ENCODE results near the gene PARVA.

Gene PARVA

DNA sequence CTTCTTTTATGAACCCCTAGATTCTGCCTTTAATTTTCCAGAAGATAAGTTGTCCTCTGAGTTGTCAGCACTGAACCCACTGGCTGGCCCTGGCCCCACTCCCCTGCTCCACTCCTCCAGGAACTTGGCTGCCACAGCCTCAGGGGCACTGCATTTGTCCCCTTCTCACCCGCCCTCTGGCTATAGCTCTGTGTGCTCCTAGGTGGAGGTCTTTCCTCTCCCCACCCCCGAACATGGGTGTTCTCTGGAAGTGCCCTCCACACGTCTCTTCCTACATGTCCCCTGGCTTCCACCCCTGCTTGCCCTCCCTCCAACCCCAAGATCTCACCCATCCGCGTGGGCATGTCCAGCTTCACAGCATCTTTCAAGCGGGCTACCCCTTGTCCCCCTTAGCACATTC is 159.2 kb downstream of the PARVA start:
- no peak for DNase-seq

DNA sequence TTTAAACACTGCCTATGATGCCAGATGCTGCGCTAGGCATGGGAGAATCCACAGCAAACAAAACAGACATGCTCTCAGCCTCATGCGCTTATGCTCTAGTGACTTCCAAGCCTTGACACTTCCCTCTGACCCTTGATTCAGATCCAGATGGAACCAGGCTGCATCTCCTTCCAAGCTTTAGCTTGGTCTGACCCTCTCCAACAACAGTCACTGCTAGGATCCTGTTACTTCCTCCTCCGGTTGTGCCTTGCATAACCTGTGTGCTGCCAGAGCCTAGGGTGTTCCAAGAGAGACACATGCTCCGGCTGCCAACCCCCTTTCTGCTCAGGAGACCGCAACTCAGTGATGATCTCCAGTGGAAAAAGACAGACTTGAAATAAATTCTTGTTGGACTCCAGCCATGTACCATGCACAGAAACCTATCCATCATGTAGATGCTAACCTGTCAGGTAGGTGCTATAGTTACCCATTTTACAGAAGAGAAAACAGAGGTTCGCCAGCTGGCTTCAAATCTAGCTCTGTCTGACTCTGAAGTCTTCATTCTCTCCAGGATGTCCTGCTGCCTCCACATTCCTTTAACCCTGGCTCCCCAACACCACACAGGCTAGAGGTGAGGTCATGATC is 160.5 kb downstream of the PARVA start:
- no peak for DNase-seq

DNA sequence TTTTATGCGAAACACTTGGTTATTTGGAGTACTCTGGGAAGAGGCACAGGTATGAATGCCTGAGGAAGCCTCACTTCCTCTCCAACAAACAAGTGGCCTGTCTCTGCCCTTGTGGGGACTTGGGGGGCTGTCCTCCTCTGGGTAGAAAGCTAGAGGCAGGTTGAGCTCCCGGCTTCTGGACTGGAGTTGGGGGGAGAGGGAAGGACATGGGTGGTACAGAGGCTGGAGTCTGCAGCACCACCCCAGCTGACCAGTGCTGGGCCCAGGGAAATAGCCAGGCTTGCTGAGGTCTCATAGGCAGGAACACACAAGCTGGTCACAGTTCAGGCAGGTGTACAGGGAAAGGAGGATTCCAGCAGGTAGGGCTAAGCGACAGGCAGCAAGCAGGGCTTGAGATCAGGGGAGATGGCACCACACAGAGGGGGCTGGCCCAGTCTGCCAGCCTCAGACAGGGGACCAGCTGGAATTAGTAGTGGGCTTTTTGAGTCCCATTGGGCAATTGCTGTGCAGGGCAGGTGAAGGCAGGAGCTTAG is 161.6 kb downstream of the PARVA start:
- no peak for DNase-seq

DNA sequence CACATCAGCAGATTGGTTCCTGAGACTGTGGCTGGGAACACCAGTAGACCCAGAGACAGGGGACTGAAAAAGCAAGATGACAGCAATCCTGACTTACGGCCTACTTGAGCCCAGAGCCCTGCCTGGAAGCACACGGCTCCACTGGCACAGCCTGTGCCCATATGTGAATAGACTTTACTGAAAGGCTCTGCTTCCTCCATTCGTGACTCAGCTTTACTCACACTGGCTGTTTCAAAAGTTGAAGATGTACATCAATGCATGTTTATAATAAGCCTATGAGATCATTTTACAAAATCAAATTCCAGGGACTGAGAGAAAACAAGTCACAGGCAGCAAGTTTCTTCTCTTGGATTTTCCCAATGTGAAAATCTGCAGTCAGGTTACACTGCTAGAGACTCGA is 162.2 kb downstream of the PARVA start:
- DNase-seq, result no peak

DNA sequence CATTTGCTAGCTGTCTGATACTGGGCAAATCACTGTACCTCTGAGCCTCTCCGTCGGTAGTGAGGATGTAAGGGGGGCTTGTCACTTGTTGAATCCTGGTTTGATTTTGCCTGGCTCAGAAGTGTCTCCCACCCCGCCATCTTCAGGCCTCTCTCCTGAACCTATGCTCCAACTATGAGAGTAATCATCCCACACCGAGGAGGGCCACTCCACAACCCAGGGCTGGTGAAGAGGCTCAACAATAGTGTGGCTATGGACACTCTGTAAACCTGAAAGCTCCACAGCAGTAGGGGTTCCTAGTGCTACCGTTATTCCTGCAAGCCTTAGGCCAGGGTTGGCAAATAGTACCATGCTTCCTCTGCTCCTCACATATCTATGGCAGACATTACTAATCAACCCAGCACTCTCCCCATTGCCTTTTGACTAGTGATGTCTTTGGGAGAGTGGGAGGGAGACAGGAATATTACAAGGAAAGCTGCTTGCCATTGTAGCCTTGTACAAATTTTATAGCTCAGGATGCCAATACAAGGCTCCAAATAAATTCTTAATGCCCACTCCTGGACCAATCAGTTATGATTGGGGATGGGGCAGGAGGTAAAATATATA is 162.8 kb downstream of the PARVA start:
- no peak for DNase-seq

DNA sequence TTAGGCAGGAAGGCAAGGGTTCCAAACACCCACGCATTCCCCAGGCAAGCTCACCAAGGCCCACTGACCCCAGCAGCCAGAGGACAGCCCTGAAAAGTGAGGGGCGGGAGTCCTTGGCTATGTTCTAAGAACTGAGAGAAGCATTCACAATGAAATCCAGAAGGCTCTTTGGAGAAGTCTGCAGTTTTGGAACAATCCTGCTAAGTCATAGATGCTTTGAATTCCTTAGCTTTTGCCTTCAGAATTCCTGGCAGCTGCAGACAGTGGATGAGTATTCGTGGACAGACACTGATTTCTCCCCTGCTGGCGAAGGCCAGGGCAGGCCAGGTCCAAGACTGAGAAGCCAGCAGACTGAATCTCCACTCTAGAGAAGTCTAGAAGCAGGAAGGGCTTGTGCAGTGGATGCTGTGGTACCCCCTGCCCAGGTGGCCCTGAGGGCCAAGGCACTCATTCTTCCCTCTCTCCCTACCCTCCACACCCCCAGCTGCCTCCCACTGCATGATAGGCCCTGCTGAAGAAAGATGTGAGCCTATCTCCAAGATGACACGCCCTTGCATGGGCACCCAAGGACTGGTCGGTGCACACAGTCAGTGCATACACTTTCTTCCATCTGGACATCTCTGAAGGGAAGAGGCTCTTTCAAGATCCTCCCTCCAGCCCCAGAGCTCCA is 163.7 kb downstream of the PARVA start:
- no peak for DNase-seq

DNA sequence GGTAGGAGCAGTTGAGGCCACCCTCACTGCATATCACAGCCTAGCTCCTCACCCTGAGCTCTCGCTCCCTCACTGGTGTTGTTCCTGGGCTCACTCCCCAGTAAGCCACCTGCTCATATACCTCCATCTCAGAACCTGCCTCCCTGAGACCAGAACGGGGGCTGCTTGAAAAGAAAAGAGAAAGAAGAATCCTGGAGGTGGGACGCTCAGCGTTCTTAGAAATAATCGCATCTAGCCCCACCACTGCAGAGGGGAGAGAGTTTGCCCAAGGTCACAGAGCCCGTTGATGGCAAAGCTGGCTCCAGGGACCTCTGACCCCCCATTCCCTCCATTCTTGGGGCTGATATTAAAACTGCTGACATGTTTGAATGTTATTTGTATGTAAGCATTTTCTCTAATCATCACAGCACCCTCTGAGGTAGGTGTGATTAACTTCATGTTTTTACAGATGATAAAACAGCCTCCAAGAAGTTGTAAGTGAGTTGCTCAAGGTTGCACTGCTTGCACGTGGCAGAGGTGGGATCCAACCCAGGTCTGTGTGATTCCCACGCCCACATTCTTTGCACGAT is 164.3 kb downstream of the PARVA start:
- no peak for DNase-seq

DNA sequence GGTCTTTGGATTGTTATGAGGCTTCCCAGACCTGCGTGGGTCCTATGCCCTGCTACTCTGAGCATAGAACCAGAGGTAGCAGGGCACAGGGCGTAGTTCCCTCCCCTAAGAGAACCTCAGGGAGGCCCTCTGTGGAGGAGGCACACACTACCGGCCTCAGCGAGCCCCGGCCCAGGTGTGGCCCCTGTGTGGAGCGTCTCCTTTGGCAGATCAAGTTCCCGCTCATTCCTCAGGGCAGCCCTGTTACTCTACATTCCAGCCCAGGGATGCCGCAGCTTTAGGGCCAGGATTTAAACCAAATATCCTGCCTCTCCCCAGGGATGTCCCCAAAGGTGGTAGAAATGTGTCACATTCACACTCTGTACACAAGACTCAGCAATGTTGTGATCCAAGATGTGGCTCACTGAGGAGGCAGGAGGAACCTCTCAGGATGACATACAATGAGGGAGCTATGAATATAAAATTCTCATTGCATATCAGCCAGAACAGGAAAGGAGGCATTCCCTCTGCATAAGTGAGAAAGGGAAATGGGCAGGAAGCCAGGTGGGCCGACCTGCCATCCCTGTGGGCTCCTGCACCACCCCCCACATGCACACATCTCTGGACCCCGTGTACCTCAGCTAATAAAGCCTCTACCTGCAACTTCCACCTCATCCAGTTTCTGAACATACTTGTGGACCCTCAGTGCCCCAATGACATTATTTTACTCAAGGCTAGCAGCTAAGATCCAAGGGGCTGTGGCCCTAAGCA is 165.0 kb downstream of the PARVA start:
- no peak for DNase-seq

DNA sequence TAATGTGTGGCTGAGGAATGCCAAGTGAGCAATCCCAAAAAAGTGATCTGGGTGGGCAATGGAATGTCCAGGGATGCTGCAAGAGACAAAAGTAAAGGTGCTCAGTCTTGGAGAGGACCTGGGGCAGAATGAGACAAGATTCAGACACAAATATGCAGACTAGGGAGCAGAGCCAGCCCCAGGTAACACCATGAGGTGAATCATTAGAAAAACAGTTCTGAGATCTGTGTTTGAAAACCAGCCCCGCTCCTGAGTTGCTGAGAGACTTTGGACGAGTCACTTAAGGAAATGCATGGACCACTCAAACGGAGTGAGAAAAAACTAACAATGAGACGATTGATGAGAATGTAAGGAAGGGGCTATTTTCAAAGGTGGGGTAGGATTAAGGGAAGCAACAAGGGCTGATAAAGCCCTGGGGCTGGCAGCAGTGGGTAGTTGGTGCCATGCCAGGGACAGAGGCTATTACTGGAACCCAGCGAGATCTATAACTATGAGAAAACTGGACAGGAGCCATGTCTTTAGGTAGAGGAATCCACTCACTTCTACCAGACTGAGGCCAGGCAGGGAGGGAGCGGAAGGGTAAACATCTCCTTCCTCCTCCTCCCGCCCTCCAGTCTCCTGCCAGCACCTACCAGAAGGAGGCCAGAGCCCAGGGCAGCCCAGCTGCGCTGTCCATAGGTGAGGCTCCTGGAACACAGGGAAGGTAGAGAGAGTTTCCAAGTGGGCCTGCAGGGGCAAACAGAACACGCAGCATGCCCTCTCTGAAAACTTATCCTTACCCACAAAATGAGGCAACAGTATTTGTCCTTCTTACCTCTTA is 166.4 kb downstream of the PARVA start:
- no peak for DNase-seq

DNA sequence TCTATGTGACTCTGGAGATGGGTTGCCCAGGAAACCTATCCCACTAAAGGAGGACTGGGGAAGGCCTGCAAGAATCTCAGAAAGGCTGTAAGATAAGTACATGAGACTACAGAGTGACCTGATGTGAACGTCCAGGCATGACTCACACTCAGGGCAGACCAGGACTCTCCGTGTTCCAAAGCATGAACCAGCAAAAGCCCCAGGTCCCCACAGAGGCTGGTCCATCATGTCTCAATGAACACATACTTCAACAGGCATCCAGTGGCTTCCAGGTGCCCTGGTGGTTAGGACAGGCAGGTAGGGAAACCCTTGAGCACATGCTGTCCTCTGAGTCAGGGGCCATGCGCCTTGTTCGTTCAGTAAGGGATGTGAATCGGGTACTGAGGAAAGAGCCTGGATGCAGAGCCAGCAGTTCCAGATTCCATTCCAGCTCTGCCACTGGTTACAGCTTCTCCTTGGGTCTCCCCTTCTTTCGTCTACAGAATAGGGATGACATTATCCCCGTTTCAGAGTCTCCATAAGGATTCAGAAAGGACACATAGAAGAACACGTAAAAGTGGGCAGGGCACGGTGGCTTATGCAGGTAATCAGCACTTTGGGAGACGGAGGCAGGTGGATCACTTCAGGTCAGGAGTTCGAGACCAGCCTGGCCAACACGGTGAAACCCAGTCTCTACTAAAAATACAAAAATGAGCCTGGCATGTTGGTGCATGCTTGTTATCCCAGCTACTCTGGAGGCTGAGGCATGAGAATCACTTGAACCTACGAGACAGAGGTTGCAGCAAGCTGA is 167.8 kb downstream of the PARVA start:
- DNase-seq, result no peak

DNA sequence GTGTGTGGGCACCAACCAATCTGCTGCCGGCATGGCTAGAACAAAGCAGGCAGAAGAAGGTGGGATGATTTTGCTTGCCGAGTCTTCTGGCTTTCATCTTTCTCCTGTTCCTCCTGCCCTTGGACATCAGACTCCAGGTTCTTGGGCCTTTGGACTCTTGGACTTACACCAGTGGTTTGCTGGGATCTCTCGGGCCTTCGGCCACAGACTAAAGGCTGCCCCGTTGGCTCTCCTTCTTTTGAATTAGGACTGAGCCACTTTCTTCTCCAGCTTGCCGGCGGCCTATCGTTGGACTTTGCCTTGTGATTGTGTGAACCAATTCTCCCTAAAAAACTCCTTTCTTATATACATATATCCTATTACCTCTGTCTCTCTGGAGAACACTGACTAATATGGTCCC is 168.8 kb downstream of the PARVA start:
- DNase-seq, result no peak

DNA sequence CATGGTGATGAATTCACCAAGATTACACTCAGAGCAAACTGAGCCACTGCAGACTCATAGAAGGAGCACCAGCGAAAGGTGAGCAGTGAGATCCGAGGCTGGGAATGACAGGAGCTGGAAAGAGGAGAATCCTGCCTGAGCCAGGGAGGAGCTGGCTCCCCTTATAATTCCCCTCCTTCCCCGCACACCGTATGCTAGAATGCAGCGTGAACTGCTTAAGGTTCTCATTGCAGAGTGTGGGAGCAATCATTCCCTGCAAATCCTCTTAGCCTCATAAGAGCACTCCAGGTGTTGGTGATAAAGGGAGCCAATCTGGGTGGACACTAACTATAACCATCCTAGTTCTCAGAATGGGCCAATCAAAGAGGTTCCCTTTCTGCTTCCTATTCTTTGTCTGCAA is 169.3 kb downstream of the PARVA start:
- no peak for DNase-seq

DNA sequence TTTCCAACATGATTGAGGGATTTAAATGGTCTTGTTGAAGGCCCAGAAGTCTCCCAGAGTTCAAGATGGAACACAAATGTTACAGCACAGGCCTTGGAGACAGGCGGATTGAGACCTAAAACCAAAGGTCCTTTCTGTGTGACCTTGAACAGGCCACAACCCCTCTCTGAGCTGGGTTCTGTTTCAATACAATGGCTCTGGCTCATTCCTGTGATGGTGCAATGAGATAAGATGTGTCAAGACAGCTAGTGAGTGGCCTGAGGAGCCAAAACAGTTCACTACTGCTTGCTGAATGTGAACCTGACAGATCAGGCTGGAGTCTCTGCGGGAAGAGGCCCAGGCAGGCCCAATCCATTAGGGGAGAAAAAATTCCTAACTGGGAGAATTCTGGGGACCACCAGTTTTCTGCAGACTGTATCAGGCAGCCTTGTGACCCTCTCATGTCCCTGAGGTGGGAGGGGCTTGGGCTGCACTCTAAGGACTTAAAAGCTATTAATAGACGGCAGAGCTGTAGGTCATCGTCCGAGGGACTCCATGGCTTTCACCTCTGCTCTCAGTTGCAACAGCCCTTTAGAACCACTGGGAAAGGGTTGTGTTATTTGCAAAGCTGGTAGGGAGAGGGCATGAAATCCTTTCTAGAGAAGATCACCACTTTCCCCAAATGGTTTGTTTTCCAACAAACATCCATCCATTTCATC is 170.7 kb downstream of the PARVA start:
- DNase-seq, result no peak

DNA sequence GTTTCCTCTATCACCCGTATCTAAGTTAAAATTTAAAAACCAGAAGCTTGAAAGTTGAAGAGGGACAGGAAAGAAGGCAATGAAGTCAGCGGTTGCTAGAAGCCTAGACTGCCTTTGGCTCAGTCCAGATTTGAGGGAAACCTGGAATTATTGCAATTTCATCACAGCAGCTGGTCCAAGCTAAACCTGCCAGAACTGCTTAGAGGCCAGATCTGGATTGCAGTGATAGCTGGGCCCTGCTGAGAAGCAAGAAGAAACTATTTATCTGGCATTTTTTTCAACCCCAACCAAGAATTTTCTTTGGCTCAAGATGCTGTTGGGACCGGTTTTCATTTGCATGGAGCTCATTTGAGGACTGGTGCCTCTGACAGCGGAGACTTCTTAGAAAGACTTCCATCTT is 175.3 kb downstream of the PARVA start:
- no peak for DNase-seq

DNA sequence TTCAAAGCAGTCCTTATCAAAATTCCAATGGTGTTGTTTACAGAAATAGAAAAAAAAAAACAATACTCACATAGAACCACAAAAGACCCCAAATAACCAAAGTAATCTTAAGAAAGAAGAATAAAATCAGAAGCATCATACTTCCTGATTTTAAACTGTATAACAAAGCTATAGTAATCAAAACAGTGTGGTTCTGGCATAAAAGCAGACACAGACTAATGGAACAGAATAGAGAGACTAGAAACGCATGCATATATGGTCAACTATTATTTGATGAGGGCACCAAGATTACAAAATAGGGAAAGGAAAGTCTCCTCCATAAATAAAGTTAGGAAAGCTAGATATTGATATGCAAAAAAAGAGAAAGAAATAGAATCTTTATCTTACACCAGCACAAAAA is 176.8 kb downstream of the PARVA start:
- no peak for DNase-seq

DNA sequence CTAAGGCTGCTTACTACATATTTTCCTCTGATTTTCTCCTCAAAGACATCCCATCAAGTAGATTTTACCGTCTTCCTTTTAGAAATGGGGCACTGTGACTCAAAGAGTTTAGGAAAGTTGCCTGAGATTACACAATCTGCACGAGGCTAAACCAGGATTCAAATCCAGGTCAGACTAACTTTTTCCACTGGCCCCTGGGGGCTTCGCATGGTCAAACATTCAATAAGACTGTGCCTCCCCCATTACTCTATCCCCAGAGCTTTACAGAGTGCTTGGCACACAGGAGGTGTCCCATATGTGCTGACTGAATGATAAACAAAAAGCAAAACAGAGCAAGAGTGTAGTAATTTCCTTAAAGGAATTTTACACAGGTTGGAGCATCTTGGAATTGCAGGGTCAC is 178.8 kb downstream of the PARVA start:
- no peak for DNase-seq

DNA sequence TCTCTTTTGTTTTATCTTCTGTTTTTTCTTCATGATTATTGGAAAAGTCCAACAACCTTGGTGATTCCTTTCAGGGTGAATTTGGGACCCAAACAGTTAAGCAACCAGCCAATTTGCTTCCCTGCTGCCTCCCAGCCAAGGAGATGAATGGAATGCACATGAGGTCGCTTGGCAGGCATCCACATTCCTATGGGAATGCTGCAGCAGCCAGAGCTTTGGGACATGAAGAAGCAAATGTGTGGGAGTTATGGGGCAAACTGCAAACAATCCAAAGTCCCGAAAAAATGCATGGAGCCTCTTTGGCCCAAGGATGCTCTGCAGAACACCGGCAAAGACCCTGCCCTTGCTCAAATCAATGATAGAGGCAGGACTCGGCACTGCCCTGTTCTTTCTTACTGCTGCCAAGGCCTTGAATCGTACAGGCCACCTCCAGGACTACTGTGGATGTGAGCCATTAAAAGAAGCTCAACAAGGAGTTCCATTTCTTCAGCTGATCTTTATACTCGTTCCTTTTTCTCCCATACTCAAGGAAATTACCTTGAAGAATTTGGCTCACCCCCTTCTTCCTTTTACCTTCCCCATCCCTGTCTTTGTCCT is 179.5 kb downstream of the PARVA start:
- no peak for DNase-seq

DNA sequence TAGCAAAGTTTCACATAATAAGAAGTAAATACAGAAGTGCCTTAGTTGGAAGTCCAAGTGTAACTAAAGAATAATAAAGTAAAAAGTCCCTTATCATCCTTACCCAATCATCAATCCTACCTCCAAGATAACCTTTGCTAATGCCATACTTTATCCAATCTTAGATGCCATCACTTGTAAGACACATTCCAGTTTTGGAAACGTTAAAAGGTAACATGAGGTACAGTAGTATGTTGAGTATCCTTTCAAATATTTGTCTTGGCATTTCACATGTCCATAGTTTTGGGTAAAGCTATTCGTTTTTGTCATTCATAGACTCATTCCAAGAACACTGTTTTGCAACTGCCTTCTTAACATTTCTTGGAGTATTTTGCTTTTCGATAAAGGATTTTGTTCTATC is 181.6 kb downstream of the PARVA start:
- no peak for DNase-seq

DNA sequence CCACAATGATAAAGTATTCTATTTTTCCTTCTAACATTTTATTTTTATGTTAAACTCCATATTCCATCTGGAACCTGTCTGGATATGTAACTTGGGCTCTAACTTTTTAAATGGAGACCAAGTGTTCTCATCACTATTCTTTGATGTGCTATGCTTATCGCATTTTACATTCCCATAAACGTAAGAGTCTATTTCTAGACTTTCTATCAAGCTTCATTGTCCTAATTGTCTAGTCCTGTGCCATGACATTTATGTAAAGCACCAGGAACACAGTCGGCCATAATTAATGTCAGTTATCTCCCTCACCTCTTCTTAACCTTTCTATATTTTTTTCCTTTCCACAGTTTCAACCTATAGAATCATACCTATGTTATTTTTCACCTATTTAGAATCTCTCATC is 183.0 kb downstream of the PARVA start:
- no peak for DNase-seq

DNA sequence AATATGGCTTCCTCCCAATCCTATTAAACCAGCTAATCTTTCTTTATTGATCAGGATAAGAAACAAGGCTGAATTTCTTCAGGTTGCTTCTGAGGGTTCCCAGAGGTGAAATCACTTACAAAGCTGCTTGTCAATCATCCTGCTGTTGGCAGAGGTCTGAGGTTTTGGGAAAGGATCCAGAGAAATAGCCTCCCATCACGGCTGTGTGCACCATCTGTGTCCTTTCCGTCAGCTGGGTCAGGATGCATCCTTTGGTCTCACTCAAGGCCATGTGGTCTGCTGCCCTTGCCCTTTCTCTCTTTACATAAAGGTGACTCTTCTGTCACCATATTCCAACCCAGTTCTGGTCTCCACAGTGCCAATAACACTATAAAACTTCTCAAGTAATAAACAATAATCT is 183.5 kb downstream of the PARVA start:
- DNase-seq, result no peak

DNA sequence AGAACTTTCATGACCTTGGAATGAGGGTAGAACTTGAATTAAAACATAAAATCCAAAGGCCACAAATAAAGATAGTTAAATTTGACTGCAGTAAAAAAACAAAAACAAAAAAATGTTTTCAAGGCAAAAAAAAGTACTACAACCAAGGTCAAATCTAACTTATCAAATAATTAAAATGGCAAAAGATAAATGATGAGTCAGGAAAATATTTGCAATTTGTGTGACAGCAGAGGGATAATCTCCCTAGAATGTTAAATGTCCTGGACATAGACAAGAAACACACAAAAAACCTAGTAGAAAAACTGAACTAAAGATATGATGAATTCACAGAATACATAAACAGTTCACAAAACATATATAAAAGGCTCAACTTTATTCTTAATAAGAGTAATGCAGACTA is 186.6 kb downstream of the PARVA start:
- DNase-seq, result no peak
